GM19372 (cell line): Measurements from ENCODE around the gene IRF2BPL.

Experiments used
- ATAC-seq: cut with Tn5 transposase; IDR thresholded peaks from one replicate; pipeline ENCODE4 v1.9.1; 2021; ENCODE audit warnings: mild to moderate bottlenecking, low read depth, moderate library complexity; ENCODE audit not compliant: unreplicated experiment

The IRF2BPL gene

GRCh38 chr14:77028384-77029231 lies at the start of gene IRF2BPL:
TSS of gene IRF2BPL (minus strand) at chr14:77028708. CDS start at chr14:77027792, 916 bp downstream.
- ATAC-seq: peak; percentile 81

GRCh38 chr14:77077040-77077439 lies 48.5 kb upstream of the IRF2BPL start:
- ATAC-seq: no peak

GRCh38 chr14:77076113-77076631 lies 47.7 kb upstream of the IRF2BPL start:
- no peak for ATAC-seq

GRCh38 chr14:77074969-77075368 lies 46.5 kb upstream of the IRF2BPL start:
- no peak for ATAC-seq

GRCh38 chr14:77071938-77072388 lies 43.5 kb upstream of the IRF2BPL start:
- ATAC-seq: no peak

- no peak for ATAC-seq
These were observed 41.0 kb upstream of the IRF2BPL start for GRCh38 chr14:77069551-77069950.

GRCh38 chr14:77068517-77069200 lies 40.2 kb upstream of the IRF2BPL start:
- no peak for ATAC-seq

GRCh38 chr14:77067632-77068516 lies 39.4 kb upstream of the IRF2BPL start:
- ATAC-seq: no peak

- ATAC-seq: no peak
These were observed 38.2 kb upstream of the IRF2BPL start for GRCh38 chr14:77066578-77067172.

- no peak for ATAC-seq
These were observed 37.5 kb upstream of the IRF2BPL start for GRCh38 chr14:77065851-77066577.

- ATAC-seq: no peak
These were observed 36.1 kb upstream of the IRF2BPL start for GRCh38 chr14:77064521-77065178.

- ATAC-seq: no peak
These were observed 35.2 kb upstream of the IRF2BPL start for GRCh38 chr14:77063571-77064171.

- no peak for ATAC-seq
These were observed 33.8 kb upstream of the IRF2BPL start for GRCh38 chr14:77062261-77062660.

GRCh38 chr14:77061630-77062257 lies 33.2 kb upstream of the IRF2BPL start:
- no peak for ATAC-seq

- no peak for ATAC-seq
These were observed 30.9 kb upstream of the IRF2BPL start for GRCh38 chr14:77059276-77059915.

- no peak for ATAC-seq
These were observed 30.3 kb upstream of the IRF2BPL start for GRCh38 chr14:77058785-77059184.

- no peak for ATAC-seq
These were observed 29.6 kb upstream of the IRF2BPL start for GRCh38 chr14:77058117-77058516.

- no peak for ATAC-seq
These were observed 27.5 kb upstream of the IRF2BPL start for GRCh38 chr14:77055981-77056380.
